ENCODE results near the gene MEOX2. TPM values are rescaled to one million over a fixed set of nuclear protein-coding genes. Genes with fewer than 3 reads are reported as not detected.

MEOX2 gene
- polyA plus RNA-seq, 1 of the 3 experiments (the other 2 are of a cell fraction) = not detected

- ChIA-PET POLR2A (no interaction called here), CTCF (interaction anchor here (3.1 kb wide), 1 partner anchor 39 kb away, joined by 16 read pairs; no protein-coding TSS in a partner anchor)
- Histone ChIP-seq H3K27me3 (ENCODE audit: insufficient read depth) (peaks cover 23% of the 10 kb centered on the region), H4K20me1 (ENCODE audit: insufficient read depth) (no peaks in the 10 kb centered on the region), H2AFZ (ENCODE audit: low read depth) (no peak overlapping the region), H3K79me2 (ENCODE audit: insufficient read depth) (no peaks in the 10 kb centered on the region), H3K4me3 (ENCODE audit: low read depth in 2 of 2, low read length in 1 of 2) (no peak overlapping the region), H3K27ac (ENCODE audit: low read depth in 2 of 2, low read length in 1 of 2) (no peak overlapping the region), H3F3A (replicated peaks; ENCODE audit: insufficient read depth) (no peaks in the 10 kb centered on the region), H3K36me3 (replicated peaks in 1 of 2; ENCODE audit: control insufficient read depth in 1 of 2, insufficient read depth in 2 of 2, low read length in 1 of 2) (no peaks in the 10 kb centered on the region), H3K9ac (no peak overlapping the region), H3K4me1 (ENCODE audit: control insufficient read depth in 1 of 2, insufficient read depth in 2 of 2, low read depth in 1 of 2, low read length in 1 of 2) (no peaks in the 10 kb centered on the region; a peak in 1 of 4 replicates), H3K4me2 (no peak overlapping the region), H3K9me3 (no peaks in the 10 kb centered on the region; the same call in 1 of the 2 replicates), H3K9me2 (0 out of 2 replicates have a peak, but pooled peaks cover 3% of the 10 kb centered on the region)
- 9% methylated on average over 2 of the region's 2 CpGs for WGBS (ENCODE audit: low lambda C conversion rate)
- no peak for DNase-seq
- TF ChIP-seq CHD2 (IDR thresholded peaks at IDR 0.05; ENCODE audit: low read length, partially characterized antibody) (no peak), EZH2phosphoT487 (IDR thresholded peaks at IDR 0.05; ENCODE audit: borderline replicate concordance, low read depth) (no peak), CTCF (IDR thresholded peaks at IDR 0.05) (no peak), IRF3 (IDR thresholded peaks at IDR 0.05; ENCODE audit: low read depth, low read length) (no peak), JUND (IDR thresholded peaks at IDR 0.05) (no peak), RAD21 (IDR thresholded peaks at IDR 0.05; ENCODE audit: low read length) (no peak), SMC3 (IDR thresholded peaks at IDR 0.05; ENCODE audit: low read depth, low read length) (no peak), USF1 (IDR thresholded peaks at IDR 0.05; ENCODE audit: borderline replicate concordance, low read depth) (no peak), TCF12 (IDR thresholded peaks at IDR 0.05) (no peak), USF2 (IDR thresholded peaks at IDR 0.05; ENCODE audit: borderline replicate concordance, low read depth, low read length) (no peak), YY1 (IDR thresholded peaks at IDR 0.05; ENCODE audit: low read depth) (no peak)
Measured at GRCh38 chr7:15681631-15682030, 4.9 kb downstream of the MEOX2 start.

GRCh38 chr7:15681186-15681585, 5.3 kb downstream of the MEOX2 start:
- 0 out of 2 replicates have a peak, but pooled peaks cover 3% of the 10 kb centered on the region for H3K9me2 ChIP-seq
- H3K79me2 ChIP-seq (ENCODE audit: insufficient read depth) = no peaks in the 10 kb centered on the region
- no peaks in the 10 kb centered on the region for H3K36me3 ChIP-seq (replicated peaks in 1 of 2; ENCODE audit: control insufficient read depth in 1 of 2, insufficient read depth in 2 of 2, low read length in 1 of 2)
- H3K4me1 ChIP-seq (ENCODE audit: control insufficient read depth in 1 of 2, insufficient read depth in 2 of 2, low read depth in 1 of 2, low read length in 1 of 2) = no peaks in the 10 kb centered on the region
- no peak for DNase-seq
- H3K9me3 ChIP-seq = no peaks in the 10 kb centered on the region; the same call in 1 of the 2 replicates
- ChIA-PET POLR2A (no interaction called here), CTCF (interaction anchor here (3.1 kb wide), 1 partner anchor 40 kb away, joined by 16 read pairs; no protein-coding TSS in a partner anchor)
- no peaks in the 10 kb centered on the region for H3F3A ChIP-seq (replicated peaks; ENCODE audit: insufficient read depth)
- no peak overlapping the region for H3K9ac ChIP-seq
- whole genome bisulfite sequencing (ENCODE audit: low lambda C conversion rate) = 14% methylated on average over 1 of the region's 1 CpG
- no peak overlapping the region for H3K4me2 ChIP-seq
- no peaks in the 10 kb centered on the region for H4K20me1 ChIP-seq (ENCODE audit: insufficient read depth)
- H3K4me3 ChIP-seq (ENCODE audit: low read depth in 2 of 2, low read length in 1 of 2) = no peak overlapping the region
- H3K27ac ChIP-seq (ENCODE audit: low read depth in 2 of 2, low read length in 1 of 2) = no peak overlapping the region
- TF ChIP-seq MEF2A (IDR thresholded peaks at IDR 0.05; ENCODE audit: borderline replicate concordance, low read depth) (no peak), MXI1 (IDR thresholded peaks at IDR 0.05; ENCODE audit: low read depth, low read length) (no peak), MAX (IDR thresholded peaks at IDR 0.05; ENCODE audit: low read depth) (no peak), RAD21 (IDR thresholded peaks at IDR 0.05; ENCODE audit: low read length) (no peak), YY1 (IDR thresholded peaks at IDR 0.05; ENCODE audit: low read depth) (no peak), USF2 (IDR thresholded peaks at IDR 0.05; ENCODE audit: borderline replicate concordance, low read depth, low read length) (no peak)
- H2AFZ ChIP-seq (ENCODE audit: low read depth) = no peak overlapping the region
- peaks cover 18% of the 10 kb centered on the region for H3K27me3 ChIP-seq (ENCODE audit: insufficient read depth)

Measured in SK-N-SH (cell line).